ENCODE results near the gene PEX5L. TPM values are rescaled to one million over a fixed set of nuclear protein-coding genes. Genes with fewer than 3 reads are reported as not detected.

The PEX5L gene
- total and polyA plus RNA-seq, 2 donors (not counting 1 experiment from before 2014, with no cell fraction given) = not detected

- Histone ChIP-seq H3K9ac (ENCODE audit: low read length) (no peak overlapping the region), H3K27me3 (replicated peaks in 1 of 4; ENCODE audit: control extremely low read depth in 1 of 4, control insufficient read depth in 3 of 4, insufficient read depth in 4 of 4, low read length in 3 of 4) (peaks cover 0 to 3% (median 0%) of the 10 kb centered on the region in 4 experiments), H3K79me2 (ENCODE audit: control insufficient read depth, insufficient read depth, low read length) (no peaks in the 10 kb centered on the region), H3K4me1 (ENCODE audit: control insufficient read depth in 2 of 2, insufficient read depth in 2 of 2, low read length in 2 of 2) (no peaks in the 10 kb centered on the region), H3K9me3 (ENCODE audit: control extremely low read depth in 1 of 3, control insufficient read depth in 2 of 3, insufficient read depth in 1 of 3, low read length in 2 of 3) (no peaks in the 10 kb centered on the region), H3K4me2 (replicated peaks; ENCODE audit: low read depth, low read length, poor library complexity, severe bottlenecking) (no peak overlapping the region), H4K20me1 (ENCODE audit: control insufficient read depth, insufficient read depth, low read length, poor library complexity, severe bottlenecking) (no peaks in the 10 kb centered on the region), H3K36me3 (replicated peaks in 1 of 2; ENCODE audit: control extremely low read depth in 1 of 2, control insufficient read depth in 1 of 2, extremely low read depth in 1 of 2, insufficient read depth in 2 of 2, low read length in 1 of 2) (no peaks in the 10 kb centered on the region), H2AFZ (ENCODE audit: insufficient read depth, low read depth, low read length, poor library complexity, severe bottlenecking) (no peak overlapping the region), H3K4me3 (ENCODE audit: control extremely low read depth in 1 of 5, extremely low read depth in 1 of 5, insufficient read depth in 1 of 5, low read depth in 2 of 5, low read length in 4 of 5) (no peak overlapping the region), H3K27ac (ENCODE audit: low read length in 2 of 2) (no peak overlapping the region)
- TF ChIP-seq, protein P1, sequence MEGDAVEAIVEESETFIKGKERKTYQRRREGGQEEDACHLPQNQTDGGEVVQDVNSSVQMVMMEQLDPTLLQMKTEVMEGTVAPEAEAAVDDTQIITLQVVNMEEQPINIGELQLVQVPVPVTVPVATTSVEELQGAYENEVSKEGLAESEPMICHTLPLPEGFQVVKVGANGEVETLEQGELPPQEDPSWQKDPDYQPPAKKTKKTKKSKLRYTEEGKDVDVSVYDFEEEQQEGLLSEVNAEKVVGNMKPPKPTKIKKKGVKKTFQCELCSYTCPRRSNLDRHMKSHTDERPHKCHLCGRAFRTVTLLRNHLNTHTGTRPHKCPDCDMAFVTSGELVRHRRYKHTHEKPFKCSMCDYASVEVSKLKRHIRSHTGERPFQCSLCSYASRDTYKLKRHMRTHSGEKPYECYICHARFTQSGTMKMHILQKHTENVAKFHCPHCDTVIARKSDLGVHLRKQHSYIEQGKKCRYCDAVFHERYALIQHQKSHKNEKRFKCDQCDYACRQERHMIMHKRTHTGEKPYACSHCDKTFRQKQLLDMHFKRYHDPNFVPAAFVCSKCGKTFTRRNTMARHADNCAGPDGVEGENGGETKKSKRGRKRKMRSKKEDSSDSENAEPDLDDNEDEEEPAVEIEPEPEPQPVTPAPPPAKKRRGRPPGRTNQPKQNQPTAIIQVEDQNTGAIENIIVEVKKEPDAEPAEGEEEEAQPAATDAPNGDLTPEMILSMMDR (IDR thresholded peaks at IDR 0.05) = no peak
- TF ChIP-seq EZH2 (IDR thresholded peaks at IDR 0.05; ENCODE audit: borderline replicate concordance, insufficient read depth, low read depth, low read length, poor library complexity, severe bottlenecking) = no peak
- intact Hi-C loops (cut with micrococcal nuclease) = no loop called here
- ATAC-seq (ENCODE audit: low read depth) (no peak), DNase-seq (no peak)
- H3K4me3 Mint-ChIP-seq = no peak overlapping the region
- peaks cover 9% of the 10 kb centered on the region for H3K27me3 Mint-ChIP-seq
- ChIA-PET POLR2A (no interaction called here), CTCF (no interaction called here)
- no peak overlapping the region for H3K27ac Mint-ChIP-seq
- H3K4me1 Mint-ChIP-seq = no peaks in the 10 kb centered on the region
- no peaks in the 10 kb centered on the region for H3K9me3 Mint-ChIP-seq (ENCODE audit: insufficient read depth)
These were observed 55.1 kb downstream of the PEX5L start for GRCh38 chr3:179981646-179982045.

DNA sequence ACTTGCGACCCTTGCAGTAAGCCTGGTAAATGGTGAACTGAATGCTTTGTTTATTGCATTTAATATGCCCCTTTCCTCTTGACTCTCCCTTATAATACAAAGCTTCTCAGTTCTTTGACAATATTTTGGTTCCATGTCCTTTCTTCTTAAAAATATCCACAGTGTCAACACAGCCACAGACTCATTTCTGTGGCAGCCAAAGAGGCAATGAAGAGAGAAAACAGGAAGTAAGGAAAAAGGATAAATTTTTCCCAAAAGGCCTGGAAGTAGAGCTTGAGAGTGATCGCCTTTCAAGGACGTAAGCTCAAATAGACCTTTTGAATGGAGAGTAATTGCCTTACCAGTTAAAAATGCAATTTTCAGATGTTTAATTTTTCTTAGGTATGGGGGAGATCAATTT is 59.4 kb downstream of the PEX5L start:
- H3K79me2 ChIP-seq (ENCODE audit: control insufficient read depth, insufficient read depth, low read length) = no peaks in the 10 kb centered on the region
- no peak overlapping the region for H3K4me3 Mint-ChIP-seq
- peaks cover 12% of the 10 kb centered on the region for H3K27me3 Mint-ChIP-seq
- H3K4me2 ChIP-seq (replicated peaks; ENCODE audit: low read depth, low read length, poor library complexity, severe bottlenecking) = no peak overlapping the region
- no peaks in the 10 kb centered on the region for H3K36me3 ChIP-seq (replicated peaks in 1 of 2; ENCODE audit: control extremely low read depth in 1 of 2, control insufficient read depth in 1 of 2, extremely low read depth in 1 of 2, insufficient read depth in 2 of 2, low read length in 1 of 2)
- H3K4me3 ChIP-seq (ENCODE audit: control extremely low read depth in 1 of 5, extremely low read depth in 1 of 5, insufficient read depth in 1 of 5, low read depth in 2 of 5, low read length in 4 of 5) = no peak overlapping the region
- H3K27ac Mint-ChIP-seq = no peak overlapping the region
- H2AFZ ChIP-seq (ENCODE audit: insufficient read depth, low read depth, low read length, poor library complexity, severe bottlenecking) = no peak overlapping the region
- H3K4me1 Mint-ChIP-seq = no peaks in the 10 kb centered on the region
- no peaks in the 10 kb centered on the region for H3K9me3 Mint-ChIP-seq (ENCODE audit: insufficient read depth)
- ChIA-PET CTCF (no interaction called here), POLR2A (no interaction called here)
- no peak for DNase-seq
- 100% methylated on average over 2 of the region's 3 CpGs for WGBS (ENCODE audit: insufficient coverage)
- no peak for ATAC-seq (ENCODE audit: low read depth)
- no peaks in the 10 kb centered on the region for H3K9me3 ChIP-seq (ENCODE audit: control extremely low read depth in 1 of 3, control insufficient read depth in 2 of 3, insufficient read depth in 1 of 3, low read length in 2 of 3)
- no peak for TF ChIP-seq EZH2 (IDR thresholded peaks at IDR 0.05; ENCODE audit: borderline replicate concordance, insufficient read depth, low read depth, low read length, poor library complexity, severe bottlenecking)
- H3K4me1 ChIP-seq (ENCODE audit: control insufficient read depth in 2 of 2, insufficient read depth in 2 of 2, low read length in 2 of 2) = no peaks in the 10 kb centered on the region
- no peak overlapping the region for H3K27ac ChIP-seq (ENCODE audit: low read length in 2 of 2)
- H3K9ac ChIP-seq (ENCODE audit: low read length) = no peak overlapping the region
- peaks cover 0 to 2% (median 0%) of the 10 kb centered on the region in 4 experiments for H3K27me3 ChIP-seq (replicated peaks in 1 of 4; ENCODE audit: control extremely low read depth in 1 of 4, control insufficient read depth in 3 of 4, insufficient read depth in 4 of 4, low read length in 3 of 4)
- H4K20me1 ChIP-seq (ENCODE audit: control insufficient read depth, insufficient read depth, low read length, poor library complexity, severe bottlenecking) = no peaks in the 10 kb centered on the region
- intact Hi-C loops (cut with micrococcal nuclease) = no loop called here
